Measurements from ENCODE around the gene ATP2B1.
"Not testable (repeated sequence)": the region's sequence is repeated elsewhere in the genome, so short reads cannot be mapped to it uniquely, and the experiment has no call there.

The ATP2B1 gene

GRCh38 chr12:89697728-89698127 lies 10.9 kb downstream of the ATP2B1 start:
- not testable (repeated sequence) for H4K20me1 ChIP-seq (ENCODE audit: insufficient read depth, low read length); H3K9me3 ChIP-seq (ENCODE audit: low read length); H3K9ac ChIP-seq (ENCODE audit: low read length); H3K9me2 ChIP-seq (ENCODE audit: low read depth, low read length); H3F3A ChIP-seq (ENCODE audit: insufficient read depth, low read length); H3K4me3 ChIP-seq (ENCODE audit: low read depth, low read length, poor library complexity, severe bottlenecking); H3K27me3 ChIP-seq (ENCODE audit: insufficient read depth, low read length); H2AFZ ChIP-seq (ENCODE audit: low read length)
- H3K79me2 ChIP-seq (ENCODE audit: insufficient read depth, low read length), result peaks cover 100% of the 10 kb centered on the region
- peaks cover 36% of the 10 kb centered on the region; the same call in 1 of the 2 replicates for H3K36me3 ChIP-seq (ENCODE audit: insufficient read depth, low read length)
- H3K4me2 ChIP-seq (ENCODE audit: low read length), result peak overlapping the region; percentile 40; the same call in 1 of the 2 replicates
- peak; percentile 39 for TF ChIP-seq CTCF (IDR thresholded peaks at IDR 0.05; ENCODE audit: low read length)
- H3K4me1 ChIP-seq (ENCODE audit: insufficient read depth, low read length, severe bottlenecking), result peaks cover 95% of the 10 kb centered on the region
- H3K27ac ChIP-seq (ENCODE audit: low read depth, low read length, poor library complexity, severe bottlenecking), result peak overlapping the region; percentile 20

DNA sequence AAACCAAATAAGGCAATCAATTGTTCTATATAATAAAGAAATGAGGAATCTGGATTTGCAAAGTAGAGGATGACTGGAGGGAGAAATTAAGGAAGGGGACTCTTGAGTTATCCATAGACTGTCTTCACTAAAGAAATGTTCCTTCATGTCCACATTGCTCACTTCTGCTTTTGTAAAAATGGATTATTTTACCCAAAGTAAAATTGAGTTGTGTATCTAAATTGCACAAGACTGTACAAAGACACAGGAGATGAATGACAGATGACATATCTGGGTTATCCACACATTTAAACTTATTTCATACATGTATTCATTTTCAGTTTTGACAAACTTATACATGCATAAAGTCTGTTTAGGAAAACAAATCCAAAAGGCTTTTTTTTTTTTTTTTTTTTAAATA lies 11.3 kb downstream of the ATP2B1 start:
- H3K27ac ChIP-seq (ENCODE audit: low read depth, low read length, poor library complexity, severe bottlenecking), result no peak overlapping the region
- H3K9ac ChIP-seq (ENCODE audit: low read length), result no peak overlapping the region
- no peaks in the 10 kb centered on the region for H3K27me3 ChIP-seq (ENCODE audit: insufficient read depth, low read length)
- peaks cover 100% of the 10 kb centered on the region for H3K79me2 ChIP-seq (ENCODE audit: insufficient read depth, low read length)
- H3K4me1 ChIP-seq (ENCODE audit: insufficient read depth, low read length, severe bottlenecking), result peaks cover 91% of the 10 kb centered on the region
- H2AFZ ChIP-seq (ENCODE audit: low read length), result no peak overlapping the region
- H3F3A ChIP-seq (ENCODE audit: insufficient read depth, low read length), result no peaks in the 10 kb centered on the region
- H3K36me3 ChIP-seq (ENCODE audit: insufficient read depth, low read length), result peaks cover 36% of the 10 kb centered on the region; the same call in 1 of the 2 replicates
- H3K4me2 ChIP-seq (ENCODE audit: low read length), result peak overlapping the region; percentile 36; the same call in 1 of the 2 replicates
- no peaks in the 10 kb centered on the region for H3K9me3 ChIP-seq (ENCODE audit: low read length)
- no peaks in the 10 kb centered on the region for H3K9me2 ChIP-seq (ENCODE audit: low read depth, low read length)
- H4K20me1 ChIP-seq (ENCODE audit: insufficient read depth, low read length), result peaks cover 9% of the 10 kb centered on the region; the same call in 1 of the 2 replicates
- TF ChIP-seq EZH2 (IDR thresholded peaks at IDR 0.05; ENCODE audit: borderline replicate concordance, low read length) (no peak), CTCF (IDR thresholded peaks at IDR 0.05; ENCODE audit: low read length) (no peak)
- H3K4me3 ChIP-seq (ENCODE audit: low read depth, low read length, poor library complexity, severe bottlenecking), result no peak overlapping the region

DNA sequence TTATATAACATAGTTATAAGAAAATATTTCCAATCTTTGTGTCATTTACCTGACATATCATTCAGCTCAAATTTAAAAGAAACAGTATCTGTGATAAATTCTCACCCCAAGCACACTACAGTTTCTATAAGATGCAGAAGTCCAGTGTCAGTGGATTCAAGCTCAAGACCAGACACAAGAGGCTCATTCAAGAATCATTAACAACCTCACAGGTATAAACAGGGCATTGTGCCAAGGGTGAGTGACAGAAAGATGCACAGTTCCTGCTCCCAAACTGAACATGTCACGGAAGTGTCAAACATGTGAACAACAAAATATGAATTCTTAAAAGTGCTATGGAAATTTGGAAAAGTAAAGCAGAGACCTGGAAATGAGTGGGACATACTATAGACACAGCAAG lies 12.8 kb downstream of the ATP2B1 start:
- no peaks in the 10 kb centered on the region for H3K9me3 ChIP-seq (ENCODE audit: low read length)
- peaks cover 32% of the 10 kb centered on the region; the same call in 1 of the 2 replicates for H3K36me3 ChIP-seq (ENCODE audit: insufficient read depth, low read length)
- no peak overlapping the region for H2AFZ ChIP-seq (ENCODE audit: low read length)
- H3K4me2 ChIP-seq (ENCODE audit: low read length), result peak overlapping the region; percentile 36; the same call in 1 of the 2 replicates
- peaks cover 76% of the 10 kb centered on the region for H3K4me1 ChIP-seq (ENCODE audit: insufficient read depth, low read length, severe bottlenecking)
- H3K79me2 ChIP-seq (ENCODE audit: insufficient read depth, low read length), result peaks cover 100% of the 10 kb centered on the region
- H3K27me3 ChIP-seq (ENCODE audit: insufficient read depth, low read length), result no peaks in the 10 kb centered on the region
- H3K27ac ChIP-seq (ENCODE audit: low read depth, low read length, poor library complexity, severe bottlenecking), result no peak overlapping the region
- no peak overlapping the region for H3K9ac ChIP-seq (ENCODE audit: low read length)
- no peaks in the 10 kb centered on the region for H3F3A ChIP-seq (ENCODE audit: insufficient read depth, low read length)
- no peaks in the 10 kb centered on the region for H3K9me2 ChIP-seq (ENCODE audit: low read depth, low read length)
- no peak overlapping the region for H3K4me3 ChIP-seq (ENCODE audit: low read depth, low read length, poor library complexity, severe bottlenecking)
- TF ChIP-seq EZH2 (IDR thresholded peaks at IDR 0.05; ENCODE audit: borderline replicate concordance, low read length) (no peak), CTCF (IDR thresholded peaks at IDR 0.05; ENCODE audit: low read length) (no peak)
- peaks cover 6% of the 10 kb centered on the region; the same call in 1 of the 2 replicates for H4K20me1 ChIP-seq (ENCODE audit: insufficient read depth, low read length)

All from OCI-LY1 (cell line).